Activated CD8-positive, alpha-beta memory T cell treated with anti-CD3 and anti-CD28 coated beads, Interleukin-2, amount 50 U/mL, for 4 hours (primary cell): Measurements from ENCODE around the gene HDAC10.

Source experiments
- DNase-seq: peaks from one replicate; pipeline ENCODE4 v3.0.0-alpha.2; 2020

Gene HDAC10, protein sequence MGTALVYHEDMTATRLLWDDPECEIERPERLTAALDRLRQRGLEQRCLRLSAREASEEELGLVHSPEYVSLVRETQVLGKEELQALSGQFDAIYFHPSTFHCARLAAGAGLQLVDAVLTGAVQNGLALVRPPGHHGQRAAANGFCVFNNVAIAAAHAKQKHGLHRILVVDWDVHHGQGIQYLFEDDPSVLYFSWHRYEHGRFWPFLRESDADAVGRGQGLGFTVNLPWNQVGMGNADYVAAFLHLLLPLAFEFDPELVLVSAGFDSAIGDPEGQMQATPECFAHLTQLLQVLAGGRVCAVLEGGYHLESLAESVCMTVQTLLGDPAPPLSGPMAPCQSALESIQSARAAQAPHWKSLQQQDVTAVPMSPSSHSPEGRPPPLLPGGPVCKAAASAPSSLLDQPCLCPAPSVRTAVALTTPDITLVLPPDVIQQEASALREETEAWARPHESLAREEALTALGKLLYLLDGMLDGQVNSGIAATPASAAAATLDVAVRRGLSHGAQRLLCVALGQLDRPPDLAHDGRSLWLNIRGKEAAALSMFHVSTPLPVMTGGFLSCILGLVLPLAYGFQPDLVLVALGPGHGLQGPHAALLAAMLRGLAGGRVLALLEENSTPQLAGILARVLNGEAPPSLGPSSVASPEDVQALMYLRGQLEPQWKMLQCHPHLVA

DNA sequence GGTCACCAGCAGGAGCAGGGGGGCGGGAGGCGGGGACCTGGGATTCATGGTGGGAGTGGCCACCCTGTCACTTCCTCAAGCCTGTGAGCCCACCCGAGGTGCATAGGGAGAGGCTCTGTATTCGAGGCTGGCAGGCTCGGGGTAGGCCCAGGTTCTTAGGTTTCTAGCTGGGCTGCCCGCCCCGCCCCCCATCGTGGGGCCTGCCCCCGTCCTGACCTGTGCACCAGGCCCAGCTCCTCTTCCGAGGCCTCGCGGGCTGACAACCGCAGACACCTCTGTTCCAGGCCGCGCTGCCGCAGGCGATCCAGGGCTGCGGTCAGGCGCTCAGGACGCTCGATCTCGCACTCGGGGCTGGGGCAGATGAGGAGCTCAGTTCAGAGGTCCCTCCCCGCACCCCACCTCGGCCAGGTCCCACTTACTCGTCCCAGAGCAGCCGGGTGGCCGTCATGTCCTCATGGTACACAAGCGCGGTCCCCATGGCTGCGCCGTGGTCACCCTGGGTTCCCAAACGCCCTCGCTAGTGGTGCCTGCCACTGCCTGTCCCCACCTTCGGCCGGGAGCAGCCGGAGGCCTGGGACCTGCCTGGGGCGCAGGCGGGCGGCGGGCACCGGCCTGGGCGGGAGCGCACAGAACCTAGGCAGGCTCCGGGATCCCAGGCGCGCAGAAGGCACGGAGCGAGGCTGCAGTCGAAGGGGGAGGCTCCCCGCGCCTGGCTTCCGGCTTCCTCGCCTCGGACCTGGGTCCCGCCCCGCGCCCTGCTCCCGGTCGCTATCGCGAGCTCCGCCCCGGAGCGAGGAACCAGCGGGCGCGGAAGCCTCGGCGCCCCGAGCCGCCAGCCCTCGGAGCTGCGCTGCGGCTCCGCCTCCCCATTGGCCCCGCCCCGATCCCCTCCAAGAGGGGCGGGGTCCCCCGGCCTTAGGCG lies at the start of gene HDAC10:
Gene HDAC10 (minus strand): TSS at position 711 of the 922 bp plus-strand sequence. CDS start 233 bp downstream, at position 478.
- DNase-seq = peak; percentile 77

DNA sequence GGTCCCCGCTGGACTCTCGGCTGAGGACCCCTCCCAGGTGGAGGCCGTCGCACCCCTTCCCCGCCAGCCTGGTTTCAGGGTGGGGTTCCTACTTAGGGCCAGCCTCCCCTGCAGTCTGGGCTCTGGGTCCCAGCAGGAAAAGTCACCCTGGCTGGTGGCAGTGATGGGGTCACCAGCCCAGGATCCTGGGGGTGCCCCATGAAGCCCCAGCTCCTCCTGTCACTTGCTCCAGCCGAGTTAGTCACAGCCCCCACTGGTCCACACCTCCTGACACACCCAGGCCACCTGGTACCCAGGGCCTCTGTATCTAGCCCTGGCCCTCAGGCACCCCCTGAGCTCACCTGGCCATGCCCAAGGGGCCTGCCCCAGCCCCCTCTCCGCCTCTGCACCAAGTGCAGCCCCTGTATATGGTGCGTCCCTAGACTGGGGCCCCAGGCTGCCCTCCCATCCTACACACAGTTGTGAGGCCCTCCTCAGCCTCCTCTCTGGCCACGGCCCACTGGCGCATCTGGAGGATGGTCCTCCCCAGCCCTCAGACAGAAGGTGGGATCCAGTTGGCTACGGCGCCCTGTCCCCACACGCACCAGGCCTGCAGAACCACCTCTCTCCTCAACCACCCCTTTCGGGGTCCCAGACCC lies 49.7 kb upstream of the HDAC10 start:
- no peak for DNase-seq

DNA sequence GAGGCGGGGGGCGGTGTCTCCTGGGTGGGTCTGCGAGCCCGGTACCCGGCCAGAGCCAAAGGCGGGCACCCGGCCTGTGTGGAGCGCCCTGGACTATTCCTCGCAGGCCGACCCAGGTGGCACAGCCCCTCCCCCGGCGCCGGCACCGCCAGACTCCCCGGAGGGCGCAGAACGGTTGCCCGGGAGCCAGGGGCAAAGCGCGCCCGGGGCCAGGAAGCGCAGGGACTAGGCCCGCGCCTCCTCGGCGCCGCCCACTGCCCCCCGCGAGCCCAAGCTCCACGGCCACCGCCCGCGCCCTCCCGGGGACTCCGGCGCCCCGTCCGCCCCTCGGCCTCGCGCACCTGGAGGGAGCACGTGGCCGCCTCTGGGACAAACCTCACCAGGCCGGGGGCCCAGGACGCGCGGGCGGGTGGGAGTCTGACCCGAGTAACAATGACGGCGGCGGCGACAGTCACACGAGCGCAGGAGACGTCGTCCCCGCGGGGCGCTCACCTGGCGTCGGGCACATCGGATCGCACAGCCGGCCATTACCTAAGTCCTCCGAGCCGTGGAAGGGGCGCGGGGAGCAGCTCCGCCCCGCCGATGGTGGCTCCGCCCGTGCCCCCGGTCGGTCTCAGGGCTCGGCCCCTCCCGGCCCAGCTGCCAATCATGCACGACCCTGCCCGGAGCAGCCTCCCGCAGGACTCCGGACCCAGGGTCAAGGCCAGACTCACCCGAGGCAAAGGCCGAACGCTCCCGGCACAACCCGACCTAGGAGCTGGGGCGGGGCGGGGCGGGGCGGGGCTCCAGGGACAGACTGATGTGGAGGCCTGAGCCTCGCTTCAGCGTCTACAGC lies 48.9 kb upstream of the HDAC10 start:
- no peak for DNase-seq

DNA sequence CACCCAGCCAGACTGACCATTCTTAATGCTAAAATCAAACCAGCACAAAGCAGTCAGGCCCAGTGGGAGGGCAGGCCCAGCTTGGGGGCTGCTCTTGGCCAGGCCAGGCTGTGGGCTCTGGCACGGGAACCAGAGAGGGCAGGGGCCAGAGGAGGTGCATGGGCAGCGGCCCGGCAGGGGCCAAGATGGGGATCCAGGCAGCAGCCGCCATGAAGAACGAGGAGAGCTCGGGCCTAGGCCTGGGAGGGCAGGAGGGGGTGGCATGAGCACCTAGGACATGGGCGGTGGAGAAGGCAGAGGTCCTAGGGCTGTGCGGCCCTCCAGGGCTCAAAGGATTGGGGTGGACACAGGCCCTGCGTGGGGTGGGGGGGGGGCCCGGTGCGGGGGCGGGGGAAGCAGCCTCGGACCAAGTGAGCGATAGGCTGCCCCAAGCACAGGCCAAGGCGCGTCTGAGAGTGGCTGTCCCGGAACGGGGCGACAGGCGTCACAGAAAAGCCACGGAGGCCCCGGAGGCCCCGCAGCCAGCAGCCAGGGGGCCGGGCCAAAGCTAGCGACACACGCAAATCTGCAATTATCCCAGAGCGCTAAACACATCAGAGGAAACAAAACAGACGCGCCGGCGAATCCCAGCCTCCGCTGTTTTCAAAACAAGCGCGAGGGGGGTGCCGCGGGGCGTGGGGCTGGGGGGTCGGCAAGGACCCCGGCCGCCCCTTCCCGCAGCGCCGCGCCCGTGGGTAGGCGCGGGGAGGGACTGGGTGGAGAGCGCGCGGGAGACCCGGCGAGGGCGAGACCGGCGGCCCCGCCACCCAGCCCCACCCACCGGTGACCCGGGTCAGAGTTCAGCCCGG lies 48.1 kb upstream of the HDAC10 start:
- DNase-seq = no peak

DNA sequence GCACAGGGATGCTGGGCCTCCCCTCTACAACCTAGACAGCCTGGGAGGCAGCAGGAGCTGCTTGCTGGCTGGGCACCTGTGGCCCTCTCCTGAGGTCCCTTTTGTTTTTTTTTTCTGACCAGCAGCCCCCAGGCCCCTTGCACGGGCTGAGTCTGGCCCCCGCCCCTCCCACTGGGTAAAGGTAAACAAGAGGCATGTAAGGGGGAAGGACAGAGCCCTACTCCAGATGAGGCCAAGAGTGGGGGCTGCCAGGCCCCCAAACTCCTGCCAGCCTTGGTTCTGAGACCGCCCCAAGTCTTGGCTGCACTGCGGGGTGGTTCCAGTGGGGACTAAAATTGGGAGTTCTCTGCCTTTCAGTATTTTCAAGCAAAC lies 47.2 kb upstream of the HDAC10 start:
- DNase-seq = no peak

DNA sequence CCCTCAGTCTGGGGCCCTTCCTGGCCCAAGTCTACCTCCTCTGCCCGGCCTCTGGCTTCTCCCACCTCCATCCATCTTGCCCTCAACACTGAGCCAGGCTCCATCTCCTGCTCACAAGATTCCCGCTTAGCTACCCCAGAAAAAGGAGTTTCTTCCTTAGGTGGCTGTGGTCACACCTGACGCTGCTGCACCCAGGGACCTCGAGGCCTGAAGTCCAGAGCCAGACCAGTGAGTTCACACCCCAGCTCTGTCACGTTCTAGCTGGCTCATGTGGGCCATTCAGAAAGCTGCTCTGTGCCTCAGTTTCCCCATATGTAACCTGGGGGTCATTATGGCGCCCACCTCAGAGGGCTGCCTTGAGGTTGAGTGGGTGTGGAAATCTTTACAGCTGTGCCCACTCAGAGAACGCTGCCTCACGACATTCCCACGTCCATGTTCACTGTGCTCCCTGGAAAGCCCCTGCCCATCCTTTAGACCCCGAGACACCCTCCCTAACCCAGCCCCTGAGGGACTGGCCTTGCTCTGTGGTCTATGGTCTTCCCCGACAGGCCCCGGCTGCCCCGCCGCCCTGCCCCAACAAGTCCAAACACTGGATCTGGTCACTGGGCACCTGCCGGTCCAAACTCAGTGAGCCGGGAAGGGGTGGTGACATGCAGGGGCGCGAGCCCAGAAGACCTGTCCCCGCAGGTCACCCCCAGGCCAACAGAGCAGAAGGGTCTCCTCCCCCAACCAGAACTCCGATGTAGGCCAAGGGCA lies 46.6 kb upstream of the HDAC10 start:
- no peak for DNase-seq

DNA sequence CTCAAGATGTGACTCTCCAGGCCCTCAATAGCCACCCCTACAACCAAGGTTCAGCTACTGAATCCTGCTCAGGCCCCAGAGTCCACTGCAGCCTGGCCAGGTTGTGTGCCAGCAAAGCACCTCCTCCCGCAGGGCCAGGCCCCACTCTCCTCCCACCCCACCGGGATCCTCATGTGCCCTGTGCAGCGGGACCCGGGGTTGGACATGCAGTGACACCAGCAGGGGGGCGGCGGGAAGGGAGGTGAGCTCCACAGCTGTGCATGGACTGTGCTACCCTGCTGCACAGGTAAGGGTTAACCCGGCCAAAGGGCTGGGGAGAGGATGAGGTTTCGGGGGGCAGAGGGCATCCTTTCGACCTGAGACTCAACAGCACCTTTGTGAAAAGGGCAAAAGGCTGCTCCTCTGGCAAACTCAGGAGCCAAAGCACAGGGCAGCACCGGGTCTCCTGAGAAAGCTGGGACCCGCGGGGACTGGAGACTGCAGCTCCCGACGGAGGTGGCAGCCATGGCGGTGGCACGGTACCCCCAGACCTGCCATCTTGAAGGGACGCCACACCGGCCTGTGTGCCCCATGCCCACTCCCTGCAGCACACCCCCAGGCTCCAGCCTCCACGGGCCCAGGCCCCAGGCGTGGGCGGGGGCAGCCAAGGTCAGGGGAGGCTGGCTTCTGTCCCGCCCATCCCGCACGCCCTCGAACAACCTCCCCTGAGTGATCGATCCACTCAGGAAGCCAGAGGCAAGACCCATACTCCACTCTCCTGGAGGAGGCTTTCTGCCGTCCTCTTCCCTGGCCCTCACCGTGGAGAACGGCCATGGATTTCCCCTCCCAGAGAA lies 45.8 kb upstream of the HDAC10 start:
- DNase-seq = no peak

DNA sequence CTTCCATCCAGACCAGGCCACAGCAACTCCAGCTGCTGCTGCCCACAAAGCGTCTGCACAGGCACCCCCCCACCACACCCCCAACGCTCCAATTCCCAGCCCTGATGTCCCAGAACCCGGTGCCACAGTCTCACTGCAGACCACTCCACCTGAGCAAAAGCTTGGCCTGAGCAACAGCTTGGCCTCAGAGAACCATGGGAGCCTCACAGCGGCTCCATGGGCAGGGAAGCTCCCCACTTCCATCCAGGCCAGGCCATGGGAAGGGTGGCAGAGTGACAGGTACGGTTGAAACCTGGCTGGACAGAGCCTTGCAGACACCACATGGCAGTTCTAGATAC lies 43.2 kb upstream of the HDAC10 start:
- no peak for DNase-seq

DNA sequence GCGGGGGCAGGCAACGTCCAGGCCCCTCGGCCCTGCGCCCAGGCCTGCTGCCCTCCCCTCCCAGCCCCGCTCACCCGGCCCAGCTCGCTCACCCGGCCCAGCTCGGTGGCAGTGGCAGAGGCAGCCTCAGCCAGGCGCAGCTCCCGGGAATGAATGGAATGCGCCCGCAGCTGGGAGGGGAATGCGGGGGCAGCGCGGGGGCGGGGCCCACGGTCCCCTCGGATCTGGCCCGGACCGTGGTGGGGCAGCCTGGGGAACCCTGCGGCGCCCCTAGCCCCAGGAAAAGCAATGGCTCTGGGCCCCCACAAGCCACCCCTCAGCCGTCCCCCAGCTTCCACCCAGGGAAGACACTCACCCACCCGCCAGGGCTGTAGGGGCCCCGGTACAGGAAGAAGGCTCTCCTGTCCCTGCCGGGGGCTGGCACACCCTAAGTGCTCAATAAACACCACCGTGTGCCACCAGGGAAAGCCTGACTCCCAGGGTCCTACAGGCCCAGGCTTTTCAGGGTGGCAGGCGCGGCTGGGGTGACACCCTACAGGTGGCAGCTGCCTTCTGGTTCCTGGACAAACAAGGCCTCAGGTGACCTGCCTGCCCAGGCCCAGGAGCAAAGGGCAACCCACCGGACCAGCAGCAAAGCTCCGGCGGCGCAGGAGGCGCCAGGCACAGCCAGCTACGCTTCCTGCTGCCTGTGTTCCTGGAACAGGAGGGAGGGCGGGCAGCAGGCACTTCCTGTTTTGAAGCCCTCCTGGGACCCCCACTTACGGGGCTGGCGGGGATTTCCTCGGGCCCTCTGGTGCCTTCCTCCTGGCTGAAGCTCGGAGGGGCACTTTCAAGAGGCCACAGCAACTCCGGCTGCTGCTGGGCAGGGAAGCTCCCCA lies 42.6 kb upstream of the HDAC10 start:
- DNase-seq = no peak

DNA sequence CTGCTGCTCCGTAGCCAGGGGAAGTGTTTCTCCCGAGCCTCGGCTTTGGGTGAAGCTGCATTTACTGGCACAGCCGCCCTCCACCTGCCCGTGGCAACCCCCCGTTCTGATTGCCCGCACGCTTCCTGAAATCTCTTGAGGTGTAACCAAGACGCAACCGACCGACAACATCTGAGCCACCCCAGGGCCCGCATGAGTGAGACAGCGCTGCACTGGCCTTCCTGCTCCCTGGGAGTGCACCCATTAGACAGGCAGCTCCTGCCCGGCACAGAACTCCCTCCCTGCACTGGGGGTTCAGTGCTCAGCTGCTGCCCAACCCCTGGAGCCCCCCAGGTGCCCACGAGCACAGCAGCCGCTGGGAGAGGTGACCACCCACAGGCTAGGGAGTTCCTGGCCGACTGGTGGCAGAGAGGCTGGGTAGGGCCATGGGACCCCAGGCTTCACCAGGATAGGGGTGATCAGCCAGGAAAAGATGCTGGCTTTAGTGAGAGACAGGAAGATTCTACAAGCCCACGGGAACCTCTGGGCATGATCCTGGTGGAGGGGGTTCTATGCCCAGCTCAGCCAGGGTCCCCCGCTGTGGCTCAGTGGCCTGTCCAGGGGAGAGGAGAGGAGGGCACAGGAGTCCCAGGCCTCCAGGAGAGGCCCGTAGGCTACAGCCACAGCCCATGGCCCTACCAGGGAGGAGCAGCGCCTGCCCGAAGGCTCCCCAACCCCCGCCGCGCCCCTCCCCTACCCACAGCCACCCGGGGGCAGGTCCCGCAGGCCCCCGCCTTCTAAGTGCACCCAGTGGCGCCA lies 41.8 kb upstream of the HDAC10 start:
- DNase-seq = no peak

DNA sequence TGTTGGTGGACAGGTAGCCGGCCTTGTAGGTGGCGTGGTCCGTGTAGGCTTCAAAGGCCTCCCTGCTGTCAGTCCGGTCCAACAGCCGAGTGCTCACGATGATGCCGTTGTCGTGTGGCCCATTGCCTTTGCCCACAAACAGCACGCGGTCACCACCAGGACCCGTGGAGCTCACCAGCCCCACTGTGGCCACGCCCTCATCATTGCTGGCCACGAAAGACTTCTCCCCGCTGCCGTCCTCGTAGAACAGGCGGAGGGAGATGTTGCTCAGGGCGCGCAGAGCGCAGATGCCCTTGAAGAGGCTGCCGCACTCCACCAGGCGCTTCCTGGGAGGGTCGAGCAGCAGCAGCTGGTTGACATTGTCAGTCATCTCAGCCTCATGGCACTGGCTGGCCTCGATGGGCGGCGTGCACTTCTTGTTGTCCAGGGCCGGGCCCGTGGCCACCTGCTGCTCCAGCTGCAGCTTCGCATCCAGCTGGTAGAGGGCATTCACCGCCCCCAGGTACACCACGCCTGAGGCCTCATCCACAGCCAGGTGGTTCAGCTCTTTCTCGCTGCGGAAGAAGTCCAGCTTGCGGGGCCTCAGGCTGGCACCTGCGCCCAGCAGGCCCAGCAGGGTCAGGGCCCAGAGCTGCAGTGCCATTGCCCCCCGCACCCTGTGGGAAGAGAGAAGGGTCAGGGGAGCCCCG lies 39.0 kb upstream of the HDAC10 start:
- DNase-seq = no peak

DNA sequence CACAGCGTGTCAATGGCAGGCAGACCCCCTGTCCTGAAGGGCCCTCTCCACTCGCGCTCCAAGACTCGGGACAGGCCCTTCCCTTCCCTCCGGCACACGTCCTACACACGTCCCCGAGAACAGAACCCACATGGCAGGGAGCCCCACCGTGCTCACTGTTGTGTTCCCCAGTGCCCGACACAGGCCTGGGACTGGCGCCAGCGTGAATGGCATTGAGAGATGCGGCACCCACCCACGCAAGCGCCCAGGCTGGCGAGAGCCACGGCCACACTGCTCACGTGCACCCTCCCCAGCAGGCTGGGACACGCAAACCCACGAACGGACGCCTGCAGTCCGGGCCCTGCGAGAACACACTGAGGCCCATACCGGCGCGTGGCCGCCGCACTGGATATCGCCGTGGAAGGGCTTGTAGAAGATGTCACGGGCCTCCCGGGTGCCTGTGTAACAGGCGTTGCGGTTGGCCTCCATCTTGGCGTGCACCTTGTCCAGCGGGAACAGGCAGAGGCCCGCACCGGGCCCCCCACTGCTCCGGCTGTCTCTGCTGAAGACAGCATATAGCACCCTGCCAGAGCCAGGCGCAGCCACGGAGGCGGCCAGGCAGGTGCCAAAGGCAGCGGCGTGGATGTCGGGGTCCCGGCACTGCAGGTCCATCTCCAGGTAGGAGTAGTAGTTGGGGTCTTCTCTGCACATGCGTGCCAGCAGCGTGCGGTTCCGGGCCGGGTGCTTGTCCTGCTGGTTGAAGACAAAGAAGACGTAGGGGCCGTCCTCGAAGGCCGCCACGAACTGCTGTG lies 38.3 kb upstream of the HDAC10 start:
- DNase-seq = no peak

DNA sequence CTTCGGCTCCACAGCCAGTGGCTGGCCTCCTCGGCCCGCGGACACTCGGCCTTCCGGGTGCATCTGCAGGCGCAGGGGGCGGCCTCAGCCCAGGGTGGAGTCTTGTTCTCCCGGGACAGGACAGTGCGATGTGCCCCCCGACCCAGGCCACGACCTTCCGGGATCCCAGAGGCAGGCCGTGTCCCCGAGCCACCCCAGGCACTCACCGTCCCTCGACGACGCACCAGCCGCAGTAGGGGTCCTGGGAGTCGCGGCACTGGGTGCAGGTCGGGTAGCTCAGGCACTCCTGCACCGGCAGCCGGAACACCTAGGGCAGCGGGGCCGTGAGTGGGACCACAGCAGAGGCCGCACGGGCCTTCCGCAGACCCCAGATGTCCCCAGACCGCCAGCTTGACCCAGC lies 36.7 kb upstream of the HDAC10 start:
- DNase-seq = no peak

DNA sequence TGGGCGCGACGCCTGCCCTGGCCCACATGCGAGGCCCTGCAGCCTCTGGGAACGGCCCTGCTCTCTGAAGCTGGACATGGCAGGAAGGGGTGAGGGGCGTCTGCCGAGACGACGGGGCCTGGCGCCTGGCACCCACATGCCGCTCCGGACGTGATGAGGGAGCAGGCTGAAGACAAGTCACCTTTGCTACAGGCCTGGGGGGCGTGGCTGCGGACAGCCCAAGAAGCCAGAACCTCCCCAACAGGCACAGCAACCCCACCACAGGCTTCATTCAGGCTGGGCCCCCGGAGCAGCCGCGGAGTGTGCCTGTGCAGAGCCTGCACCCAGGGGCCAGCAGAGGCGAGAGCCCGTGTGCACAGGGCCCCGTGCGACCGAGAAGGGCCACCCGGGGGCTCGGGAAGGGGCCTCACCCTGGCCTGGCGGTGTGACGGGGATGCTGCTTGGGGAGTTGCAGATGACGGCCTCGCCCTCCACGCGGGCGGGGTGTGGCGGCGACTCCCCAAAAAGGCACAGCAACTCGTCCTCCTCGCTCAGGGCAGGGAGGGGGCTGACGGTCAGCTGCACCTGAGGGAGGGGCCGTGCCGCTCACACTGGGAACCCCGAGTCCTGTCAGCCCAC lies 35.7 kb upstream of the HDAC10 start:
- DNase-seq = no peak

DNA sequence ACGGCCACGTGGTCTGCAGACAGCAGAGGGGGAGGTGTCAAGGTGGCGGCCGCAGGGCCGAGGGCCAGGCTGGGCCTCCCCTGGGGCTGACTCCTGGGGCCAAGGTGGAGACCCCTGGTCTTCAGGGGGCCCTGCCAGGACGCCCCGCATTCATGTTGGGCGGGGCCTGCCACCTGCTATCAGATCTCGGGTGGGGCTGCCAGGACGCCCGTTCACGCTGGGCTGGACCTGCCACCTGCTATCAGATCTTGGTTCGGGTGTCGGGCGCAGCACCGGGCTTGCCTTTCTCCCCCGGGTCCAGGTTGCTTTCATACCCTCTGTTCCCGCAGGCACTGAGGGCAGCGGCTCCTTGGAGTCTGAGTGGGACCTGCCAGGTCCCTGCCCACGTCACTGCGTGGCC lies 35.2 kb upstream of the HDAC10 start:
- no peak for DNase-seq
